WTC11 (cell line): ENCODE measurements around the gene KLHL33. TPM values are rescaled to one million over a fixed set of nuclear protein-coding genes. Genes with fewer than 3 reads are reported as not detected.

Experiments
- ATAC-seq: fragments of 200-7000 bp; cut with Tn5 transposase; 2 replicates; pipeline ENCODE4 v1.10.0; 2021; ENCODE audit warnings: mild to moderate bottlenecking, moderate library complexity
- CTCF ChIA-PET: fragments of 300-600 bp; sonication (Branson Sonifier 250); formaldehyde crosslinking; loops from one replicate; lab custom pipeline; 2021; ENCODE audit warnings: antibody characterized with exemption; lab: Charles Lee
- POLR2A ChIA-PET: fragments of 350-600 bp; sonication (Branson Sonifier 250); formaldehyde crosslinking; loops from one replicate; lab custom pipeline; 2021; ENCODE audit warnings: antibody characterized with exemption; lab: Charles Lee
- DNase-seq: peaks from one replicate; pipeline ENCODE4 v3.0.0; 2021; ENCODE audit warnings: low spot score
- H3K27ac Mint-ChIP-seq: 2 replicates; pipeline ENCODE4 v1.8.0; 2021; ENCODE audit warnings: mixed read lengths
- H3K27me3 Mint-ChIP-seq: 2 replicates; pipeline ENCODE4 v1.8.0; 2021; ENCODE audit warnings: low read depth, mild to moderate bottlenecking, moderate library complexity, mixed read lengths
- H3K36me3 Mint-ChIP-seq: 2 replicates; pipeline ENCODE4 v1.8.0; 2021; ENCODE audit warnings: mixed read lengths
- H3K4me1 Mint-ChIP-seq: 2 replicates; pipeline ENCODE4 v1.8.0; 2022; ENCODE audit warnings: mixed read lengths
- H3K4me3 Mint-ChIP-seq: 2 replicates; pipeline ENCODE4 v1.8.0; 2021; ENCODE audit warnings: mild to moderate bottlenecking, moderate library complexity, mixed read lengths
- H3K9me3 Mint-ChIP-seq: 2 replicates; pipeline ENCODE4 v1.8.0; 2021; ENCODE audit warnings: mixed read lengths
- AFF4 ChIP-seq: sonication (generic); formaldehyde crosslinking; IDR thresholded peaks from 2 replicates; pipeline ENCODE4 v1.8.1; 2023; ENCODE audit warnings: mild to moderate bottlenecking, missing genetic modification reagents, borderline replicate concordance
- ATF2 ChIP-seq: sonication (generic); formaldehyde crosslinking; IDR thresholded peaks from 2 replicates; pipeline ENCODE4 v1.8.1; 2022; ENCODE audit warnings: low read depth, missing genetic modification reagents, borderline replicate concordance
- CBFB ChIP-seq: sonication (generic); formaldehyde crosslinking; IDR thresholded peaks from 2 replicates; pipeline ENCODE4 v1.8.1; 2022; ENCODE audit warnings: mild to moderate bottlenecking, low read depth, missing genetic modification reagents
- CDX4 ChIP-seq: fragments of 250-450 bp; sonication (Bioruptor Pico); IDR thresholded peaks from 2 replicates; pipeline ENCODE4 v1.9.0; 2021; ENCODE audit warnings: moderate library complexity, mild to moderate bottlenecking, inconsistent platforms, borderline replicate concordance
- CTCF ChIP-seq: fragments of 200-600 bp; IDR thresholded peaks from 2 replicates; pipeline ENCODE4 v1.8.0; 2022; ENCODE audit warnings: antibody characterized with exemption
- ETV6 ChIP-seq: sonication (generic); formaldehyde crosslinking; IDR thresholded peaks from 2 replicates; pipeline ENCODE4 v1.8.1; 2022; ENCODE audit warnings: mild to moderate bottlenecking, missing genetic modification reagents
- FOXK1 ChIP-seq: sonication (generic); formaldehyde crosslinking; IDR thresholded peaks from 2 replicates; pipeline ENCODE4 v1.8.0; 2022; ENCODE audit warnings: mild to moderate bottlenecking, moderate library complexity, missing genetic modification reagents
- GABPB1 ChIP-seq: sonication (generic); formaldehyde crosslinking; IDR thresholded peaks from 2 replicates; pipeline ENCODE4 v1.8.1; 2023; ENCODE audit warnings: mild to moderate bottlenecking, missing genetic modification reagents
- HMGXB4 ChIP-seq: sonication (generic); formaldehyde crosslinking; IDR thresholded peaks from 2 replicates; pipeline ENCODE4 v1.8.1; 2023; ENCODE audit warnings: mild to moderate bottlenecking, moderate library complexity, missing genetic modification reagents
- NFATC4 ChIP-seq: fragments of 250-450 bp; sonication (Bioruptor Pico); IDR thresholded peaks from 2 replicates; pipeline ENCODE4 v1.9.0; 2021; ENCODE audit warnings: mild to moderate bottlenecking
- NR1H2 ChIP-seq: sonication (generic); formaldehyde crosslinking; IDR thresholded peaks from 2 replicates; pipeline ENCODE4 v1.9.0; 2021; ENCODE audit warnings: mild to moderate bottlenecking, moderate library complexity, missing genetic modification reagents
- PREB ChIP-seq: sonication (generic); formaldehyde crosslinking; IDR thresholded peaks from 2 replicates; pipeline ENCODE4 v1.8.1; 2022; ENCODE audit warnings: mild to moderate bottlenecking, missing genetic modification reagents, moderate library complexity, borderline replicate concordance
- PRRX2 ChIP-seq: fragments of 250-450 bp; sonication (Bioruptor Pico); IDR thresholded peaks from 2 replicates; pipeline ENCODE4 v1.8.0; 2021; ENCODE audit warnings: mild to moderate bottlenecking
- RORB ChIP-seq: fragments of 250-450 bp; sonication (Bioruptor Pico); IDR thresholded peaks from 2 replicates; pipeline ENCODE4 v1.9.0; 2021; ENCODE audit warnings: mild to moderate bottlenecking
- SP1 ChIP-seq: sonication (generic); formaldehyde crosslinking; conservative IDR thresholded peaks from 2 replicates; pipeline ENCODE4 v1.8.1; 2022; ENCODE audit warnings: missing genetic modification reagents
- ZNF281 ChIP-seq: sonication (generic); formaldehyde crosslinking; IDR thresholded peaks from 2 replicates; pipeline ENCODE4 v1.8.0; 2023; ENCODE audit warnings: mild to moderate bottlenecking, missing genetic modification reagents
- ZNF532 ChIP-seq: fragments of 250-450 bp; sonication (Bioruptor Pico); IDR thresholded peaks from 2 replicates; pipeline ENCODE4 v1.9.0; 2021; ENCODE audit warnings: mild to moderate bottlenecking, borderline replicate concordance
- ZSCAN18 ChIP-seq: fragments of 250-450 bp; sonication (Bioruptor Pico); IDR thresholded peaks from 2 replicates; pipeline ENCODE4 v2.1.2; 2022; ENCODE audit warnings: mild to moderate bottlenecking, moderate library complexity
- total RNA-seq: library from RNA; stranded (reverse); gene quantifications from 3 replicates; pipeline ENCODE4 v1.2.3, GENCODE V29; 2021

Gene KLHL33
- total RNA-seq, 1 experiment from 2014 or later: 0.17 TPM

GRCh38 chr14:20441461-20441860, 5.5 kb upstream of the KLHL33 start:
- ChIA-PET POLR2A (no interaction called here), CTCF (interaction anchor here (1.2 to 1.4 kb wide), 2 partner anchors 26 to 216 kb away, joined by 3 read pairs; no protein-coding TSS in a partner anchor)
- peaks cover 7% of the 10 kb centered on the region for H3K9me3 Mint-ChIP-seq
- peaks cover 9% of the 10 kb centered on the region for H3K36me3 Mint-ChIP-seq
- ATAC-seq (no peak), DNase-seq (no peak)
- no peaks in the 10 kb centered on the region for H3K4me1 Mint-ChIP-seq
- H3K27ac Mint-ChIP-seq: no peak overlapping the region
- H3K4me3 Mint-ChIP-seq: no peak overlapping the region
- peaks cover 5% of the 10 kb centered on the region for H3K27me3 Mint-ChIP-seq
- TF ChIP-seq GABPB1 (CRISPR knock-in tag): no peak
- TF ChIP-seq ZNF532: no peak
- no peak for TF ChIP-seq CDX4 (CRISPR knock-in tag)
- no peak for TF ChIP-seq RORB (CRISPR knock-in tag)
- TF ChIP-seq HMGXB4 (CRISPR knock-in tag): no peak
- no peak for TF ChIP-seq CTCF
- TF ChIP-seq PRRX2 (CRISPR knock-in tag): no peak
- TF ChIP-seq ZSCAN18 (CRISPR knock-in tag): no peak
- no peak for TF ChIP-seq ETV6
- no peak for TF ChIP-seq CBFB (CRISPR knock-in tag)
- no peak for TF ChIP-seq SP1
- no peak for TF ChIP-seq PREB (CRISPR knock-in tag)
- no peak for TF ChIP-seq NR1H2 (CRISPR knock-in tag)
- no peak for TF ChIP-seq AFF4
- no peak for TF ChIP-seq NFATC4 (CRISPR knock-in tag)
- TF ChIP-seq FOXK1 (CRISPR knock-in tag): no peak
- no peak for TF ChIP-seq ZNF281 (CRISPR knock-in tag)
- no peak for TF ChIP-seq ATF2 (CRISPR knock-in tag)
